GM12874 (cell line): ENCODE results near the gene F5.

Experiments
- TF ChIP-seq, protein P1 (sequence below): IDR thresholded peaks from 2 replicates; pipeline ENCODE4 v1.5.1; 2011; ENCODE audit warnings: low read depth, mild to moderate bottlenecking, control low read depth, low read length, moderate library complexity; ENCODE audit not compliant: insufficient read depth

F5 gene

DNA sequence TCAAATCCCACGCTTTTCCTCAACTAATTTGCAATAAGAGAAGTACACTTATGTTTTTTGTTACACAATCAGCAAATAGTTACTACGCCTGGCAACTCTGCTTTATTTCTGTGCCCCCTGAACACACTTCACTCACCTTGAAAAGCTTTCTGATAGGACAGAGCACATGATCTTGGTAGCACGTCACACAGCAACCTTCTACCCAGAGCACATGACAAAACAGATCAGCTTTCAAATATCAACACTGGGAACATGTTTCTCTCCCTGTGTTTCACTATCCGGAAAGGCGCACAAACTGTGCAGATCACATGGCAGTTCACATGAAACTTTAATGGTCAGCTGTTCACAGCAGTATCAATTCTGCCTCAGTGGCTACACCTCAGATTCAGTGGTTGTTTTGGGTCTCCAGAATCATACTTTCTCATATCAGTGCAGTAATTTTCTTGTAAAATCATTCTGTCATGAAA is 102.7 kb downstream of the F5 start:
- TF ChIP-seq, protein P1, sequence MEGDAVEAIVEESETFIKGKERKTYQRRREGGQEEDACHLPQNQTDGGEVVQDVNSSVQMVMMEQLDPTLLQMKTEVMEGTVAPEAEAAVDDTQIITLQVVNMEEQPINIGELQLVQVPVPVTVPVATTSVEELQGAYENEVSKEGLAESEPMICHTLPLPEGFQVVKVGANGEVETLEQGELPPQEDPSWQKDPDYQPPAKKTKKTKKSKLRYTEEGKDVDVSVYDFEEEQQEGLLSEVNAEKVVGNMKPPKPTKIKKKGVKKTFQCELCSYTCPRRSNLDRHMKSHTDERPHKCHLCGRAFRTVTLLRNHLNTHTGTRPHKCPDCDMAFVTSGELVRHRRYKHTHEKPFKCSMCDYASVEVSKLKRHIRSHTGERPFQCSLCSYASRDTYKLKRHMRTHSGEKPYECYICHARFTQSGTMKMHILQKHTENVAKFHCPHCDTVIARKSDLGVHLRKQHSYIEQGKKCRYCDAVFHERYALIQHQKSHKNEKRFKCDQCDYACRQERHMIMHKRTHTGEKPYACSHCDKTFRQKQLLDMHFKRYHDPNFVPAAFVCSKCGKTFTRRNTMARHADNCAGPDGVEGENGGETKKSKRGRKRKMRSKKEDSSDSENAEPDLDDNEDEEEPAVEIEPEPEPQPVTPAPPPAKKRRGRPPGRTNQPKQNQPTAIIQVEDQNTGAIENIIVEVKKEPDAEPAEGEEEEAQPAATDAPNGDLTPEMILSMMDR: no peak

DNA sequence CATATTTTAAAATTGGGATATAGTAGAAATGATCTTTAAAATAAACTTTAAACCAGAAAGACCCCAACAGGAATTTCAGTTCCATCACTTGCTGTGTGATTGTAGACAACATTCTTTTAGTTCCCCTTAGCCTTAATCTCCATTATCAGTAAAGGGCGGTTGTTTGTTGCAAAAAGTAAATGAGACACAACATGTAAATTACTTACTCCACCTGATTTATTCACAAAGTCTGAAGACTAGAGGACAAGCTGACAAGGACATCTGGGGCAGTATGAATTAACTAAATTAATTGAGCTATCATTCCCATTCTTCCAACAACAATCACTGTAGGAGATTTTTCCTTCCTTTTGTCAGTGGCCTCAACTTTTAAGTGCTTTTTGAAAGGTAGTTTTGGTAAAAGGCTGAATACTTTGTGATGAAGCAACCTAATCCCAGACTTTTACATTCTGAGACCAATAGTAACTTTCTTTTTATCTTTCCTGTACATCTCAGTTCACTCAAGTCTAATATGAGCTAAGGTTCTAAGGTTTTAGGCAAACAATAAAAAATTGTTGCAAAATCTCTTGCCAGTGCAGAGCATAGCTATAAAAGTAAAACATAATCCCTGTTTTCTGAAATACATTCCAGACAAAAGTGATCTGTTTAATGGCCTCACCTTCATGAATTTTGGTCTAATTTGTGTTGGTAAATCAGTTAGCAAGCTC is 106.8 kb downstream of the F5 start:
- TF ChIP-seq, protein P1: no peak

DNA sequence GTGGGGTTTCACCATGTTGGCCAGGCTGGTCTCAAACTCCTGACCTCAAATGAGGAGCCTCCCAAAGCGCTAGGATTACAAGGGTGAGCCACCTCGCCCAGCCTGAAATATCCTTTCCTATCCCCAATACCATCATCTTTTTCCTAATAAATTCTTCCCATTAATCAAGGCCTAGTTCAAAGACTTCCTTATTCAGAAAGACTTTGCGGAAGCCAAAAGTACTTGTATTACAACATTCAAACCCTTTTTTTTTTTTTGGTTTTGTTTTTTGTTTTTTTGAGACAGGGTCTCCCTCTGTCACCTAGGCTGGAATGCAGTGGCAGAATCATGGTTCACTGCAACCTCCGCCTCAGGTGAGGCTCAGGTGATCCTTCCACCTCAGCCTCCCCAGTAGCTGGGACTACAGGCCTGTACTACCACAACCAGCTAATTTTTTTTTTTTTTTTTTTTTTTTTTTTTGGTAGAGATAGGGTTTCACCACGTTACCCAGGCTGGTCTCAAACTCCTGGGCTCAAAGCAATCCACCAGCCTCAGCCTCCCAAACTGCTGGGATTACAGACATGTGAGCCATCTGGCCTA is 108.1 kb downstream of the F5 start:
- TF ChIP-seq, protein P1: no peak

DNA sequence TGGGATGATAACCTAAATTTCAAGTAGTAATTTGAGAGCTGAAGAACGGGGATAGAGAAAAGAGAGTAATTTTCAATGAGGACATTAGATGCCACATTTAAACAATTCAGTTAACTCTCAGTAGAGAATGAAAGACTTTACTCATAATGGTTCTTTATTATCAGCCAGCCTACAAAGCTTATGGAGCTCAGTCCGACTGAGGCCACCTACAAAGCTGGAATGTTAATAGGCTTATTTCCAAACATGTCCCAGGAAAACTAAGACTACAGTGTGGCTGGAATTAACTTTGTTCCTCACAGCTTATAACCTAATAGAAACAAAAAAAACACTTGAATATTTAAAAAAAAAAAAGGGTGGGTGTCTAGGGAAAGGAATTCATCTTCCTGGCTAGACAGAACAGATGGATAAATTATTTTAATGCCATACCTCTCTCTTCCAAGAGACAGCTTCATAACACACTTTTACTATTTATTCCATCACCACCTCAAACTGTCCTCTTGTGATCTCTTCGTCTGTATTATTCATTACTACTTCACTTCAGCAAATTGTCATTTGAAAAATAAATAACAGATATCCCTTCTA is 110.4 kb downstream of the F5 start:
- TF ChIP-seq, protein P1: no peak

DNA sequence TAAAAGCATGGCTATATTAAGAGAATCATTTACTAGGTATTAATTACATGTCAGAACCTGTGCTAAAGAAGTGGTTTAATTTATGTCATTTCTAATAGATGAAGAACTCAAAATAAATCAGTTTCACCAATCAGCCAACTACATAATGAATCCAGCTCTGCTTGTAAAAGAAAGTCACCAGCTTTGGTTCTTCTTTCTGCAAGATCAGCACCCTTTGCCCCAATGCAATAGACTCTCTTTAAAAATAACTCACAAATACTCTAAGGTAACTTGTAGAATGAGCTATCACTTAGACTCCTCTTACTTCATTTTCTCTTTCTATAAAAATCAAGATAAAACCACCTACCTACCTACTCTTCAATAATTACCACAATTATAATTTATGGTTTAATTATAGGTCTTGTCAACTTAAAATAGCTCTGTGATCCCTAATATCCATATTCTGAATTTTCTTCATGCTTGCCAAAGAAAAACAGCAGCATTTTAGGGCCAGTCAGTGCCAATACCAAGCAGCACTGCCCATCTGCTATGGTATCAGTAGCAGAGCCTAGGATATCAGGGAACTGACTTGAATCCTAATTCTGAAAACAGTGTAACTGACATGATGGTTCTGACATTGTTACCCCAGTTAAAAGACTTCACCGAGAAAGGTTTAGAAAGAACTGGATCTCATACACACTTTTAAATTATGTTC is 111.8 kb downstream of the F5 start:
- TF ChIP-seq, protein P1: no peak

DNA sequence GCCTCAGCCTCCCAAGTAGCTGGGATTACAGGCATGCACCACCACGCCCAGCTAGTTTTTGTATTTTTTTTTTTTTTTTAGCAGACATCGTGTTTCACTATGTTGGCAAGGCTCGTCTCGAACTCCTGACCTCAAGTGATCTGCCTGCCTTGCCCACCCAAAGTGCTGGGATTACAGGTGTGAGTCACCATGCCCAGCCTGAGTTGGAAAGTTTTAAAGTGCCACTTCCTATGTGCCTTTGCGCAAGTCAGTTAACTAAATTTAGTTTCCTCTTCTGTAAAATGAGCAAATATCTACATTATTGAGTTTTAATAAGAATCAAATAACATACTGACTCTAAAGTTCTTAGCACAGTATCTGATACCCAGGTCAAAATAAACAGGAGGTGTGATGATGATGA is 112.9 kb downstream of the F5 start:
- TF ChIP-seq, protein P1: no peak

DNA sequence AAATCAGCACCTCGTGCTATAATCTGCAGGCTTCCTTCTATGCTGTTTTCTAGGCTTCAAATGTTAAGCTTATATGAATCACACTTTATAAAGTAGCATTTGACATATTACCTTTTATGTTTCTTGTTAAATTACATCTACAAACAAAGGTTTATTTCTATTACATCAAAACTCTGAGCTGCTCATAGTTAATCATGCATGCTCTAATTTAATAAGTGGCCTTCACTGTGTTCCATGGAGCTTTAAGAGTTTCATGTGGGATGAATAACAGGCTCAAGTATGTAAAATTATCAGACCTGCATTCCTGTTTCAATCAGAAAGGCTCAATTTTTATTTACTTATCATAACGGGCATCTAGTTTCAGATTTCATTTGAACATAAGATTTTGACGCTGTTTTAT is 113.5 kb downstream of the F5 start:
- TF ChIP-seq, protein P1: no peak
